Cardiac fibroblast (primary cell): ENCODE results near the gene ILF2.

Experiments used
- DNase-seq, 2 donors: peaks; one replicate each; pipeline versions ENCODE4 v3.0.0 to v3.0.0-alpha.2; 2010; ENCODE audit warnings: low read depth in 2 of 2
- H3K4me3 ChIP-seq, 2 donors: replicated peaks in 1 of 2; 1 replicate in 1 of 2; 2 replicates in 1 of 2; pipeline ENCODE4 v1.5.1; 2011; ENCODE audit warnings: low read depth in 2 of 2, low read length in 2 of 2, mild to moderate bottlenecking in 2 of 2, moderate library complexity in 1 of 2
- CTCF ChIP-seq: IDR thresholded peaks from one replicate; pipeline ENCODE4 v1.5.1; 2011; ENCODE audit warnings: low read depth, mild to moderate bottlenecking, low read length, inconsistent platforms

Gene ILF2

GRCh38 chr1:153649137-153649862 lies 21.5 kb downstream of the ILF2 start:
- no peak for TF ChIP-seq CTCF
- DNase-seq: no peak
- H3K4me3 ChIP-seq: no peak overlapping the region

GRCh38 chr1:153648000-153648643 lies 22.7 kb downstream of the ILF2 start:
- no peak for DNase-seq
- TF ChIP-seq CTCF: no peak
- H3K4me3 ChIP-seq: no peak overlapping the region

GRCh38 chr1:153647346-153647714 lies 23.5 kb downstream of the ILF2 start:
- DNase-seq: no peak
- TF ChIP-seq CTCF: no peak
- H3K4me3 ChIP-seq: no peak overlapping the region

- no peak overlapping the region for H3K4me3 ChIP-seq
- DNase-seq: no peak
- TF ChIP-seq CTCF: no peak
Observed at GRCh38 chr1:153646672-153647345, 24.0 kb downstream of the ILF2 start.

GRCh38 chr1:153643816-153644215 lies 27.0 kb downstream of the ILF2 start:
- TF ChIP-seq CTCF: no peak
- no peak overlapping the region for H3K4me3 ChIP-seq
- no peak for DNase-seq

GRCh38 chr1:153643100-153643499 lies 27.7 kb downstream of the ILF2 start:
- no peak for DNase-seq
- TF ChIP-seq CTCF: no peak
- no peak overlapping the region for H3K4me3 ChIP-seq
